Measurements from ENCODE around the gene WIPF2.

DNA sequence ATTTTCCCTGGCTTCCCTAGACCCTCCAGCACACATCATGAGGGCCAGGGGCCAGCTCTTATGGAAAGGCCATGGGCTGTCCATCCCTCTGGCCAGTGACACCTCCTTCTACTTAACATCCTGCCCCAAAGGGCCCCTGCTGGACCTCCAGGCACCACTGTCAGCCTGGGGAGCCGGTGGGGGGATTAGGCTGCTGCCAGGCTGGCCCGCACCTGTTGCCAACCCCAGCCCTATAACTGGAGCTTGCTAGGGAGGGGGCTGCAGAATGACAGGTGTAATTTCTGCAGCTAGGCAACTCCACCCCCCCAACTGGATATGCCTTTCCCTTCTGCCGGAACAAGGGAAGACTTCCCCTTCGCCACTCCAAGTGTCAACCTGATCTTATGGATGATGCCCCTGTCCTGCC is 102.4 kb downstream of the WIPF2 start:
- no peak for TF ChIP-seq MAFK (IDR thresholded peaks at IDR 0.05; ENCODE audit: partially characterized antibody)
- TF ChIP-seq, protein P1, sequence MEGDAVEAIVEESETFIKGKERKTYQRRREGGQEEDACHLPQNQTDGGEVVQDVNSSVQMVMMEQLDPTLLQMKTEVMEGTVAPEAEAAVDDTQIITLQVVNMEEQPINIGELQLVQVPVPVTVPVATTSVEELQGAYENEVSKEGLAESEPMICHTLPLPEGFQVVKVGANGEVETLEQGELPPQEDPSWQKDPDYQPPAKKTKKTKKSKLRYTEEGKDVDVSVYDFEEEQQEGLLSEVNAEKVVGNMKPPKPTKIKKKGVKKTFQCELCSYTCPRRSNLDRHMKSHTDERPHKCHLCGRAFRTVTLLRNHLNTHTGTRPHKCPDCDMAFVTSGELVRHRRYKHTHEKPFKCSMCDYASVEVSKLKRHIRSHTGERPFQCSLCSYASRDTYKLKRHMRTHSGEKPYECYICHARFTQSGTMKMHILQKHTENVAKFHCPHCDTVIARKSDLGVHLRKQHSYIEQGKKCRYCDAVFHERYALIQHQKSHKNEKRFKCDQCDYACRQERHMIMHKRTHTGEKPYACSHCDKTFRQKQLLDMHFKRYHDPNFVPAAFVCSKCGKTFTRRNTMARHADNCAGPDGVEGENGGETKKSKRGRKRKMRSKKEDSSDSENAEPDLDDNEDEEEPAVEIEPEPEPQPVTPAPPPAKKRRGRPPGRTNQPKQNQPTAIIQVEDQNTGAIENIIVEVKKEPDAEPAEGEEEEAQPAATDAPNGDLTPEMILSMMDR (IDR thresholded peaks at IDR 0.05) = no peak
- TF ChIP-seq NFE2L2 (conservative IDR thresholded peaks at IDR 0.05; ENCODE audit: low read length) = no peak
- no peak for TF ChIP-seq TP53 (CRISPR knock-in tag; IDR thresholded peaks at IDR 0.05)
- TF ChIP-seq RFX5 (IDR thresholded peaks at IDR 0.05) = no peak
- TF ChIP-seq, protein P2, sequence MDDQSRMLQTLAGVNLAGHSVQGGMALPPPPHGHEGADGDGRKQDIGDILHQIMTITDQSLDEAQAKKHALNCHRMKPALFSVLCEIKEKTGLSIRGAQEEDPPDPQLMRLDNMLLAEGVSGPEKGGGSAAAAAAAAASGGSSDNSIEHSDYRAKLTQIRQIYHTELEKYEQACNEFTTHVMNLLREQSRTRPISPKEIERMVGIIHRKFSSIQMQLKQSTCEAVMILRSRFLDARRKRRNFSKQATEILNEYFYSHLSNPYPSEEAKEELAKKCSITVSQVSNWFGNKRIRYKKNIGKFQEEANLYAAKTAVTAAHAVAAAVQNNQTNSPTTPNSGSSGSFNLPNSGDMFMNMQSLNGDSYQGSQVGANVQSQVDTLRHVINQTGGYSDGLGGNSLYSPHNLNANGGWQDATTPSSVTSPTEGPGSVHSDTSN (IDR thresholded peaks at IDR 0.05) = no peak
- no peak for TF ChIP-seq ESRRA (IDR thresholded peaks at IDR 0.05; ENCODE audit: borderline replicate concordance, low read length)
- no peak for TF ChIP-seq MAZ (IDR thresholded peaks at IDR 0.05; ENCODE audit: borderline replicate concordance, low read depth, low read length)
